Thoracic aorta (tissue), 2 donors: ENCODE results near the gene GCHFR. TPM values are rescaled to one million over a fixed set of nuclear protein-coding genes. Genes with fewer than 3 reads are reported as not detected.

ENCODE experiments used
- ATAC-seq: fragments of 150-250 bp; one replicate; pipeline ENCODE4 v1.8.0; 2017; ENCODE audit warnings: low read depth; ENCODE audit not compliant: insufficient number of reproducible peaks, low FRiP score
- DNase-seq: peaks from one replicate; pipeline ENCODE4 v3.0.0-alpha.2; 2020; ENCODE audit warnings: low spot score
- H3K27ac ChIP-seq, 2 donors: fragments of 200-600 bp; sonication (generic); 1 replicate in 1 of 2; 2 replicates in 1 of 2; pipeline ENCODE4 v1.5.1; 2016; ENCODE audit warnings: mild to moderate bottlenecking in 2 of 2, moderate library complexity in 2 of 2
- H3K27me3 ChIP-seq: fragments of 200-600 bp; sonication (generic); replicated peaks from 2 replicates; pipeline ENCODE4 v1.6.0; 2016; ENCODE audit warnings: mild to moderate bottlenecking; ENCODE audit not compliant: insufficient read depth
- H3K36me3 ChIP-seq: fragments of 200-600 bp; sonication (generic); one replicate; pipeline ENCODE4 v1.5.1; 2016
- H3K4me1 ChIP-seq, 2 donors: fragments of 200-600 bp; sonication (generic); 1 replicate in 1 of 2; 2 replicates in 1 of 2; pipeline versions ENCODE4 v1.5.1 to v1.6.0; 2016; ENCODE audit warnings: low read depth in 2 of 2, mild to moderate bottlenecking in 1 of 2; ENCODE audit not compliant: control insufficient read depth in 1 of 2
- H3K4me3 ChIP-seq: fragments of 200-600 bp; sonication (generic); 2 replicates; pipeline ENCODE4 v1.5.1; 2016; ENCODE audit warnings: mild to moderate bottlenecking
- H3K9me3 ChIP-seq: fragments of 200-600 bp; sonication (generic); 2 replicates; pipeline ENCODE4 v1.5.1; 2016
- CTCF ChIP-seq: fragments of 200-600 bp; sonication (generic); IDR thresholded peaks from one replicate; pipeline ENCODE4 v1.5.1; 2019; ENCODE audit warnings: antibody characterized with exemption
- total RNA-seq, 2 donors: library from RNA; depleted of rRNA; stranded (reverse); fragments of >200 nt; gene quantifications; one replicate each; pipeline versions ENCODE4 v1.1.0 to v1.2.3, GENCODE V29; 2016

GCHFR gene
- total RNA-seq, 2 donors from 2014 or later: 14.1 to 17.2 TPM

DNA sequence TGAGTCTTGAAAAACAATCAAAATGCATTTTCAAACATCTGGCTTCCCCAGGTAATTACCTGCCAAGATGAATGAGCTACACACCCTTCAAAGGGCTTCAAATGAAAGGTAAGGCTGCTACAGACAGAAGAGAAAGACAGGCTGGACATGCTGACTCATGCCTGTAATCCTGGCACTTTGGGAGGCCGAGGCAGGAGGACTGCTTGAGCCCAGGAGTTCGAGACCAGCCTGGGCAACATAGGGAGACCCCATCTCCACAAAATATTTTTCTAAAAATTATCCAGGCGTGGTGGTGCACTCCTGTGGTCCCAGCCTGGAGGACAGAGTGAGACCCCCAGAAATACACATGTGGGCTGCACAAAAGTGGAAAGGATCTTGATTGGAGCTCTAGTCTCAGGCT is 28.5 kb downstream of the GCHFR start:
- no peak for TF ChIP-seq CTCF
- Histone ChIP-seq H3K9me3 (no peaks in the 10 kb centered on the region), H3K27ac (no peak overlapping the region), H3K4me1 (peaks cover 10 to 13% of the 10 kb centered on the region in 2 donors), H3K27me3 (no peaks in the 10 kb centered on the region), H3K36me3 (no peaks in the 10 kb centered on the region), H3K4me3 (no peak overlapping the region)
- no peak for ATAC-seq
- no peak for DNase-seq

- H3K27ac ChIP-seq: no peak overlapping the region
- ATAC-seq (no peak), DNase-seq (no peak)
- no peaks in the 10 kb centered on the region for H3K36me3 ChIP-seq
- no peak for TF ChIP-seq CTCF
- no peaks in the 10 kb centered on the region for H3K27me3 ChIP-seq
- no peak overlapping the region for H3K4me3 ChIP-seq
- no peaks in the 10 kb centered on the region for H3K9me3 ChIP-seq
- H3K4me1 ChIP-seq: peaks cover 4 to 5% of the 10 kb centered on the region in 2 donors
Measured at GRCh38 chr15:40793216-40793989, 29.5 kb downstream of the GCHFR start.

DNA sequence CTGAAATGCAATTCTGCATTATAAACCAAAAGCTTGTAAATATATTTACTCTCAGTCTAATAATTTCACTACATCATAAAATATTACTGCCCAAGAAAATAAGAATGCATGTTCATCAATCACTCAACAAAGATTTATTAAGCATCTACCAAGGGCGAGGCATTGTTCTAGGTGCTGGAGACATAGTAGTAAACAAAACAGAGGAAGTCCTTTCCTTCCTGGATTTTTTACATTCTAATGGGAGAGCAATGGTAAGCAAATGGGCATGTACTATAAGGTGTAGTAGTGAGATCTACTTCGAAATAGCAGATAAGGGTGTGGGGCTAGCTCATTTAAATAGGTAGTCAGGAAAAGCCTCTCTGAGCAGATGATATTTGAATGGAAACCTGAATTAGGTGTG is 32.2 kb downstream of the GCHFR start:
- no peaks in the 10 kb centered on the region for H3K27me3 ChIP-seq
- no peak for TF ChIP-seq CTCF
- no peaks in the 10 kb centered on the region for H3K9me3 ChIP-seq
- H3K4me3 ChIP-seq: no peak overlapping the region
- H3K36me3 ChIP-seq: no peaks in the 10 kb centered on the region
- peaks cover 0 to 5% of the 10 kb centered on the region in 2 donors for H3K4me1 ChIP-seq
- no peak for DNase-seq
- H3K27ac ChIP-seq: no peak overlapping the region
- ATAC-seq: no peak

- H3K9me3 ChIP-seq: no peaks in the 10 kb centered on the region
- H3K4me1 ChIP-seq: peaks cover 0 to 5% of the 10 kb centered on the region in 2 donors
- no peak for DNase-seq
- no peak for TF ChIP-seq CTCF
- H3K4me3 ChIP-seq: no peak overlapping the region
- no peak overlapping the region for H3K27ac ChIP-seq
- ATAC-seq: no peak
- no peaks in the 10 kb centered on the region for H3K36me3 ChIP-seq
- H3K27me3 ChIP-seq: no peaks in the 10 kb centered on the region
Measured at GRCh38 chr15:40796512-40796911, 32.6 kb downstream of the GCHFR start.

GRCh38 chr15:40799523-40799922 is 35.7 kb downstream of the GCHFR start:
- DNase-seq (no peak), ATAC-seq (no peak)
- TF ChIP-seq CTCF: no peak
- no peaks in the 10 kb centered on the region for H3K9me3 ChIP-seq
- no peak overlapping the region for H3K27ac ChIP-seq
- H3K4me3 ChIP-seq: no peak overlapping the region
- peaks cover 0 to 5% of the 10 kb centered on the region in 2 donors for H3K4me1 ChIP-seq
- no peaks in the 10 kb centered on the region for H3K27me3 ChIP-seq
- H3K36me3 ChIP-seq: no peaks in the 10 kb centered on the region
